Kasumi-1 (cell line): Measurements from ENCODE around the gene ATP6V0A1.
"Not testable (repeated sequence)": the region's sequence is repeated elsewhere in the genome, so short reads cannot be mapped to it uniquely, and the experiment has no call there.

Experiments
- DNase-seq, 2 experiments: peaks; one replicate each; lab custom pipeline; 2025; lab: John Stamatoyannopoulos, UW

ATP6V0A1 gene

DNA sequence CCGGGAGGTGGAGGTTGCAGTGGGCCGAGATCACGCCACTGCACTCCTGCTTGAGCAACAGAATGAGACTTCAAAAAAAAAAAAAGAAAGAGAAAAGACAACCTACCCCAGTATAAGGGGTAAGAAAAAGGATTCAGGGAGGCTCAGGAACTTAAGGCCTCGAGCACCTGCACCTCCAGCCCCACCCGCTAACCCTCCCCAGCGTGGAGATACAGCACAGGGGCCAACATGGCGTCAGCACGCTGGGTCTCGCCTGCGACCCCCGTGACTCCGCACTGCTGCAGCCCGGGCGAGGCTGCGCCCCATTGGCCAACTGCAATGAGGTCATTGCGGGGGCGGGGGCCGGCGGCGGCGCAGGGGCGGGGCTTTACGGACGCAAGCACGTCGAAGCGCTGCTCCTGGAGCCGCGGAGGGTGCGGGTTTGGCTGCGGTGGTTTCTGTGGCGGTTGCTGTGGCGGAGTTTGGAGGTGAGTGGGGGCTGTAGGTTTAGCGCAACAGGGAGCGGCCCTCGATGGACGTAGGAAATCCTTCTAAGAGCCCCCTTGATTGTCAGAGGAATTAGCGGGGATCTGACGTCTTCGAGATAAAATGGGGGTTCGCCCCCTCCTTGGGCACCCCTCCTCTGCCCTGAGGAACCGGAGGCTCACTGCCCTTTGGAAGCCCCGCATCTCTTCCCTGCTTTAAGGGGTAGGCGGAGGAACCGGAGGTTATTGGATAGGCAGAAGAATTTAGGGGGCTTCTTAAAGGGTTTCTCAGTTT is at the start of gene ATP6V0A1:
Gene ATP6V0A1 (plus strand): TSS at position 382 of the 759 bp plus-strand sequence. CDS start 2,017 bp downstream, outside the sequence.
- DNase-seq = no peak

GRCh38 chr17:42409523-42410318 is 49.0 kb upstream of the ATP6V0A1 start:
- DNase-seq = no peak

DNA sequence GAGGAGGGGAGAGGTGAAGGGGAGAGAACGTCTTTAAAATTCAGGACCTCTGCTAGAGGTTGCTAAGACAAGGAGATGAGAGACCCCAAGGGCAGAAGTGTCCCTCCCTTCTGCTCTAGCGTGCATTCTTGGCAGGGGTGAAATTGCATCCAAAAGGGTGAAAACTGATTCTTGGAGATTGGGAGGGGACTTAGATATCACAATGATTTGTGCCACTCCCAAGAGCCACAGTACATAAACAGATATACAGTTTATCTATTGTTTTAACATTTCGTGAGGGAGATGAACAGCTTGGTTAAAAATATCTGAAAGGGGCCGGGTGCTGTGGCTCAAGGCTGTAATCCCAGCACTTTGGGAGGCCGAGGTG is 48.4 kb upstream of the ATP6V0A1 start:
- no peak for DNase-seq

DNA sequence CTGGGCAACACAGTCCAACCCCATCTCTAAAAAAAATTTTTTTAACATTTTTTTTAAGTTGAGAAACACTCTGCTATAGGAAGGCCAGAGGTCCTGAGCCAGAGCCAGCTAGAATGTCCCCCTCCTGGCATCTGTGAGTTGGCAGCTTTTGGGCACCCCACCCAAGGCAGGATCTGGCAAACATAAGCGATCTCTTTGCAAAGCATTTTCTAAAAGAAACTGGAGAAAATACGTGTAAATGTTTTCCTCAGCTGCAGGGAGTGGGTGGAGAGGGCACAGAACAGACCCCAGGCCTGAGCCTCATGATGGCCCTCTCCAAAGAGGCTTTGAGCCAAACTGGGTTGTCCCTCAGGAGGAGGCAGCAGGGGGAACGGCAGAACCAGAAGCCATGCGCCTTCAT is 47.3 kb upstream of the ATP6V0A1 start:
- DNase-seq = no peak

DNA sequence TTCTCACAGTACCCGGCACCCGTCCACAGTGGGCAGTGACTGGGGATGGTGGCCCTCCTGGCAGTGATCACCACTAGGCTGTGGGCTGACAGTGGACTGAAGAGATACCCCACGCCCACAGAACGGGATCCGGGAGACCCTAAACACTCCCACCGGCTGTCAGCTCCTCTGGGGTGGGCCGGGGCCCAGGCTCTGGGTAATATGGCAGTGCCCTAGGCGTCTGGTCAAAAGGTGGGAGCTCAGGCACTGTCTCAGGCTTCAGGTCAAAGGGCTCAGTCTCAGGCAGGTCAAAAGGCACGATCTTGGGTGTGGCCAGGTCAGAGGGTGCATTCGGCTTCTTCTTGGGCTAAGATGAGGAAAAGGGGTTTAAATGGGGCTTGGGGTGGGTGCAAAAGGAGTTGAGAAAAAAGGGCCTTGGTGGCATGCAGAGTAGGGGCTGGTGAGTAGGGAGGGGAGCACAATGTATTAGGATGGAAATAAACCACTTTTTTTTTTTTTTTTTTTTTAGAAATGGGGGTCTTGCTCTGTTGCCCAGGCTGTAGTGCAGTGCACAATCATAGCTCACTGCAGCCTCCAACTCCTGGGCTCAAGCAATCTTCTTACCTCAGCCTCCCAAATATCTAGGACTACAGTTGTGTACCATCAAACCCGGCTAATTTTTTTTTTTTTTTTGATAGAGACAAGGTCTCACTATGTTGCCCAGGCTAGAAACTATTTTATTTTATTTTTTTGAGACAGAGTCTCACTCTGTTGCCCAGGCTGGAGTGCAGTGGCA is 46.6 kb upstream of the ATP6V0A1 start:
- DNase-seq = no peak

GRCh38 chr17:42413464-42414040 is 45.1 kb upstream of the ATP6V0A1 start:
- DNase-seq = no peak

GRCh38 chr17:42414704-42415409 is 43.8 kb upstream of the ATP6V0A1 start:
- DNase-seq = peak; percentile 78 to 86

- not testable (repeated sequence) for DNase-seq
These were observed 40.7 kb upstream of the ATP6V0A1 start for GRCh38 chr17:42417981-42418380.

DNA sequence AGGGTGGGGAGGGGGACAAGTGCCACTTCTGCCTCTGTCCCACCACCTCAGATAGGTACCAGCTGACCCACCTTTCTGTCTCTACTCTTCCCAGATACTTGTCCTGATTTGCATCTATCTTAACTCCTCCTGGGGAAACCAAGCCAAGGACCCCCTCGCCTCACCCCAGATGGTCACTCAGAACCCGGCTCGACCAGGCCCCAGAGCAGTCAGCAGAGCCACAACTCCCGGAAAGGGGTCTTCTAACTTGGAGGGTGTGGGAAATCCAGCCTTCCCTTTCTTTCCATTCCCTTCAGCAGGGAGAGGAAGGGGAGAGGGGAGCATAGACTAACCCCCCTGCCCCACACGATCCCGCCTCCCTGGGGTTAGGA is 37.6 kb upstream of the ATP6V0A1 start:
- DNase-seq = no peak

DNA sequence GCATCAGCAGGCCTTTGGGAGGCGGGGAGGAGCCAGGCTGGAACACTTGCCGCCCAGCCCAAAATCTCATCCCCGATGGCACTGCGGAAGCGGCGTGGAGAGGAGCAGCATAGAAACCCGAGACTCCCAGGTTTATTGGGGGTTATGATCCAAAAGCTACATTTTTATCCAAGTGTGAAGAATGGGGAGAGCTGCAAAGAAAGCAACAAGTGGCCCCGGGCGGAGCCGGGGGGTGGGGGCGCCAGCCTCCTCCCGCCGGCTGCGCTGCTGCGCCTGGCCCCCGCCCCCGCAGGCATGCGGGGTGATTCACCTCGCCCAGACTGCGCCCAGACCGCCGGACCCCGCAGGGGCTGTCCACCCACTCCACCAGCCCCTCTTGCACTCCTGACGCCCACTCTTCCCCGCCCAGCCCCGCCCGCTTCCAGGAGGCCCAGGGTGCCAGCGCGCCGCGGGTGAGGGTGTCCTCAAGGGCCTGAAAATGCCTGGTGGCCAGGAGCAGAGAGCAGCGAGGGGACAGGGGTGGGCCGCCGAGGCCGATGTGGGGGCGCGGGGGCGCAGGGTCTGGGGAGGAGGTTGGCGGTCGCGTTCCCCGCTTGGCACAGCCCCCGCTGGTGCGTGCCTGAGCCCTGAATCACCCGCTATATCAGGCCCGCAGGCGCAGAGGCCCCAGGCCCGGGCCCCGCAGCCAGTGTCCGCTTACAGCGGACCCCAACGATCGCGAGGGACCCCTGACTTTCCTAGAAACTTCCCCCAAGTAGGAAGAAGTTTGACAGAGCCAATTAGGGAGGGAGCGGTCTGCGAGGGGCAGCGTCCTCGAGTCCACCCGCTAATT is 37.0 kb upstream of the ATP6V0A1 start:
- no peak for DNase-seq

GRCh38 chr17:42422412-42422957 is 36.2 kb upstream of the ATP6V0A1 start:
- no peak for DNase-seq

DNA sequence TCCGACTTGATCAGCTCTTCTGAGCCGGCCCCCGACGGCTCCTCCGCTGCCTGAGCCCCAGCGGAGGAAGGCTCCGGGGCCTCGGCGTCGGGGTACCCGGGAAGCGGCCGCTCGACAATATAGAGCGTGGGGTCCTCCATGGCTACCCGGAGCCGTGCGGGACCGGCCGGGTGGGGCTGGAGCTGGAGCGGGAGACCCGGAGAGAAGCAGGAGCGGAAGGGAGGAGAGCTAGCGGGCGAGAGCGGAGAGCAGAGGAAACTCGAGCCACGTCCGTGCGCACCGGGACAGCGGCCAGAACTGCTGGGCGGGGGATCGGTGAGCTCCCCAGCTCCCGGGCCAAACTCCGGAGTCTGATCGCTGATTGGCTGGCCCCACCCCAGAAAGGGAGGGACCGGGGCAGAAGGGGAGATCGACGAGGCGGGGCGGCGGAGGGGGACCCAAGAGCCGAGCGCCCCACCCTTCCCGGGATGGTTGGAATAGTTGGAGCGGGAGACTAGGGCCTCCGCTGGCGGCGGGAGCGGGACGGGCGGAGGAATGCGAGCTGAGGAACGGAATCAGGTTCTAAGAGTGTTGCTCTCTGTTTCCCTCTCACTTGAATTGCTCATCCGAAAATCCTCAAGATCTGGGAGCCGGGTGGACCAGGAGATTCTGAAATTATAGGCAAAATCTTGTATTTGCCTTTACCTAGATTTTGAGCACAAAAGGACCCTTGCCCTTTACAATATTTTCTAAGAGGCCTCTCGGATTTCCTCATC is 35.5 kb upstream of the ATP6V0A1 start, which contains the start of gene CAVIN1:
Gene CAVIN1 (minus strand): TSS at position 299 of the 755 bp plus-strand sequence. CDS start 159 bp downstream, at position 140.
- peak in 1 of 2 experiments; percentile 12 for DNase-seq

GRCh38 chr17:42423766-42424165 is 34.9 kb upstream of the ATP6V0A1 start:
- DNase-seq = no peak

GRCh38 chr17:42424991-42425610 is 33.6 kb upstream of the ATP6V0A1 start:
- DNase-seq = no peak

DNA sequence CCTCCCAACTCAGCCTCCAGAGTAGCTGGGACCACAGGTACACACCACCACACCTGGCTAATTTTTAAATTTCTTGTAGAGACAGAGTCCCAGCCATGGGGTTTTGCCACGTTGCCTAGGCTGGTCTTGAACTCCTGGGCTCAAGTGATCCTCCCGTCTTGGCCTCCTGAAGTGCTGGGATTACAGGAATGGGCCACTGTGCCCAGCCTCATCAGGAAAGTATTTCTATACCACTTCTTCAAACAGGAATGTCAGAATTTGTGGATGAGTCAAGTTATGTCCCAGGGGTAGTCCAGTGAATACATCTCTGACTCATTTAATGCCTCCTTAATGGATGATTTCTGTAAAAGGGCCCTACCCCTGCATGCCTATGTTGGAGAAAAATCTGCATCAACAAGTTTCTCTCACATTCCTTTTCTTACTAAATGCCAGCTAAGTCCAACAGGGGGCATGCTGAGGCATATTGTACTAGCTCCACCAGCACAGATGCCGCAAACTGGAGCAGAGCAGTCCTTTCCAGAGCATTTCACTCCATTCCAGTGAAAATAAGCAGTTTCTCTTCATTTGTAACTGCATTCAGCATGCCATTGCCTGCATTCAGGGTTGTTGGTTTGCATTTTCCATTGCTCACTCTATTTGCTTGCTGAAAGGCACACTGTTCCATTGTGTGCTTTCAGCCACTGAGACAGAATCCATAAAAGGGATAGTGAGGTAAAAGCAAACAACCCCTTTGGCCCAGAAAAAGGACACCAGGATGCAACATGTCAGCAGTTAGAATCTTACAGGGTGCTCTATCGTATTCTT is 30.3 kb upstream of the ATP6V0A1 start:
- DNase-seq = peak; percentile 80 to 91

GRCh38 chr17:42429726-42430447 is 28.8 kb upstream of the ATP6V0A1 start:
- no peak for DNase-seq

DNA sequence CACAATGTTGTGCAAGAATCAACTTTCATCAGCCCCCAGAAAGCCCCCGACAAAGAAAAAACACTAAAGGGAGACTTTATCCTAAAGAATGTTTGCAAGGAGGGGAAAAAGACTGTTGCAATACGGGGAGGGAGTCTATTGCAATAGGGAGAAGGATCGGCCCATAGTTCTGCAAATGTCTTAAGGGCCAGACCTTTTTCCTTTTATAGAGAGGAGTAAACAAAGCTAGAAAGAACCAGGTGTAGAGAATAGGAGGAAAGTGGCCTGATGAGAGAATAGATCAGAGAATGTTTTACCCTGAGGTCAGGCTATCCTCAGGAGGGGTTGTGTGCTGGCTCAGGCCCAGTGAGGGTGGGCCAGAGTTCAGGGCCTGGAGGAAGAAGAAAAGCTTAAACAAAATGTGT is 26.9 kb upstream of the ATP6V0A1 start:
- no peak for DNase-seq
